OCI-LY7 (cell line): ENCODE results near the gene CEP112. TPM values are rescaled to one million over a fixed set of nuclear protein-coding genes. Genes with fewer than 3 reads are reported as not detected.

Experiments used
- BruUV-seq: library from RNA; stranded (reverse); fragments of 400-500 nt; replicated peaks from 2 replicates; lab custom pipeline; 2021; lab: Mats Ljungman, UMichigan
- CTCF ChIA-PET: fragments of 300-600 bp; sonication (Branson Sonifier 250); formaldehyde crosslinking; loops from one replicate; lab custom pipeline; 2022; ENCODE audit warnings: antibody characterized with exemption; ENCODE audit not compliant: unreplicated experiment; lab: Charles Lee
- POLR2A ChIA-PET: fragments of 300-600 bp; sonication (Branson Sonifier 250); formaldehyde crosslinking; loops from one replicate; lab custom pipeline; 2022; ENCODE audit warnings: antibody characterized with exemption; lab: Charles Lee
- DNase-seq: peaks from one replicate; pipeline ENCODE4 v3.0.0-alpha.2; 2015; ENCODE audit warnings: low spot score
- H2AFZ ChIP-seq: fragments of 200-600 bp; sonication (generic), shearing (Covaris generic); 2 replicates; pipeline ENCODE4 v1.6.1; 2014; ENCODE audit warnings: mild to moderate bottlenecking, antibody characterized with exemption, low read length, moderate library complexity
- H3K27ac ChIP-seq: fragments of 200-600 bp; sonication (generic); 2 replicates; pipeline ENCODE4 v1.5.1; 2014; ENCODE audit warnings: mixed run types, low read depth, mild to moderate bottlenecking, moderate library complexity, low read length, inconsistent platforms; ENCODE audit not compliant: poor library complexity, severe bottlenecking
- H3K36me3 ChIP-seq: fragments of 200-600 bp; sonication (generic); 2 replicates; pipeline ENCODE4 v1.6.1; 2014; ENCODE audit warnings: mild to moderate bottlenecking, antibody characterized with exemption, low read length, moderate library complexity, mixed read lengths; ENCODE audit not compliant: insufficient read depth
- H3K4me1 ChIP-seq: fragments of 200-600 bp; sonication (generic); 2 replicates; pipeline ENCODE4 v1.5.1; 2014; ENCODE audit warnings: mild to moderate bottlenecking, low read length; ENCODE audit not compliant: insufficient read depth, poor library complexity, severe bottlenecking
- H3K4me2 ChIP-seq: fragments of 200-600 bp; sonication (generic); 2 replicates; pipeline ENCODE4 v1.6.1; 2014; ENCODE audit warnings: mild to moderate bottlenecking, low read length
- H3K4me3 ChIP-seq: fragments of 200-600 bp; sonication (generic); 2 replicates; pipeline ENCODE4 v1.5.1; 2014; ENCODE audit warnings: mild to moderate bottlenecking, low read depth, low read length; ENCODE audit not compliant: poor library complexity, severe bottlenecking
- H3K79me2 ChIP-seq: fragments of 200-600 bp; sonication (generic); 2 replicates; pipeline ENCODE4 v1.6.1; 2016; ENCODE audit warnings: low read depth, mild to moderate bottlenecking, low read length, moderate library complexity, mixed read lengths; ENCODE audit not compliant: insufficient read depth
- H3K9me2 ChIP-seq: fragments of 200-600 bp; sonication (generic); 2 replicates; pipeline ENCODE4 v1.6.1; 2016; ENCODE audit warnings: mild to moderate bottlenecking, low read length, mixed read lengths; ENCODE audit not compliant: insufficient read depth
- H3K9me3 ChIP-seq: fragments of 200-600 bp; sonication (generic); 2 replicates; pipeline ENCODE4 v1.6.1; 2014; ENCODE audit warnings: mild to moderate bottlenecking, mixed run types, low read length, mixed read lengths
- H4K20me1 ChIP-seq: fragments of 200-600 bp; sonication (generic); 2 replicates; pipeline ENCODE4 v1.6.1; 2014; ENCODE audit warnings: mild to moderate bottlenecking, antibody characterized with exemption, low read length, moderate library complexity, mixed read lengths; ENCODE audit not compliant: insufficient read depth
- EZH2phosphoT487 ChIP-seq: fragments of 200-600 bp; sonication (generic); IDR thresholded peaks from 2 replicates; pipeline ENCODE4 v1.6.1; 2018; ENCODE audit warnings: low read depth, borderline replicate concordance, mild to moderate bottlenecking, mixed run types, antibody characterized with exemption, low read length, moderate library complexity, mixed read lengths
- intact Hi-C: fragments of 100-400 bp; cut with micrococcal nuclease; formaldehyde crosslinking; loops from one replicate; pipeline ENCODE4 v1.10.0; 2022; ENCODE audit not compliant: unreplicated experiment
- total RNA-seq, 2 experiments: library from RNA; depleted of rRNA in 1 of 2; stranded (reverse); fragments of >200 nt in 1 of 2; shearing (Covaris generic) in 1 of 2; gene quantifications; 2 replicates each; pipeline ENCODE4 v1.2.3, GENCODE V29; 2014 to 2022
- TF ChIP-seq, protein P1 (sequence below): fragments of 200-600 bp; sonication (generic); conservative IDR thresholded peaks from 2 replicates; pipeline ENCODE4 v1.5.1; 2014; ENCODE audit warnings: mild to moderate bottlenecking, antibody characterized with exemption, low read length, moderate library complexity, mixed read lengths

The CEP112 gene
- total RNA-seq, 2 experiments from 2014 or later, result 2.7 to 6.9 TPM

DNA sequence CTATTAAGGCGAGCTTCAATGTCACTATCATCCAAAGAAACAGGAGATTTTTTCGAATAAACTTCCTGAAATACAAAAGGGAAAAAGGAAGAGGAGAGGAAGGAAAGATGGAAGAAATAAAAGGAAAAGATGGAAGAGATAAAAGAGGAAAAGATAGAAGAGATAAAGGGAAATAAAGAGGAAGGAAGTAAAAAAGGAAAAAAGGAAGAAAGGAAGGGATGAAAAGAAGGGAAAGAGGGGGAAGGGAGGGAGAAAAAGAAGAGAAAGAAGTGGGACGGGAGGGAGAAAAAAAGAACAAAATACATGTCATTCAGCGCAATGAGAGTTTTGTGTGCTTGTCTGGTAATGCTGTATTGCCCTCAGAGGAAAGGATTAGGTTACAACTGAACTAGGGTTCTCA lies 62.2 kb downstream of the CEP112 start:
- H3K4me1 ChIP-seq, result no peaks in the 10 kb centered on the region
- H3K9me3 ChIP-seq, result no peaks in the 10 kb centered on the region; the same call in 1 of the 2 replicates
- no TSS peak for BruUV-seq
- no peak overlapping the region for H2AFZ ChIP-seq
- ChIA-PET POLR2A (no interaction called here), CTCF (no interaction called here)
- no peak overlapping the region for H3K27ac ChIP-seq
- H3K4me2 ChIP-seq, result no peak overlapping the region
- TF ChIP-seq, protein P1, sequence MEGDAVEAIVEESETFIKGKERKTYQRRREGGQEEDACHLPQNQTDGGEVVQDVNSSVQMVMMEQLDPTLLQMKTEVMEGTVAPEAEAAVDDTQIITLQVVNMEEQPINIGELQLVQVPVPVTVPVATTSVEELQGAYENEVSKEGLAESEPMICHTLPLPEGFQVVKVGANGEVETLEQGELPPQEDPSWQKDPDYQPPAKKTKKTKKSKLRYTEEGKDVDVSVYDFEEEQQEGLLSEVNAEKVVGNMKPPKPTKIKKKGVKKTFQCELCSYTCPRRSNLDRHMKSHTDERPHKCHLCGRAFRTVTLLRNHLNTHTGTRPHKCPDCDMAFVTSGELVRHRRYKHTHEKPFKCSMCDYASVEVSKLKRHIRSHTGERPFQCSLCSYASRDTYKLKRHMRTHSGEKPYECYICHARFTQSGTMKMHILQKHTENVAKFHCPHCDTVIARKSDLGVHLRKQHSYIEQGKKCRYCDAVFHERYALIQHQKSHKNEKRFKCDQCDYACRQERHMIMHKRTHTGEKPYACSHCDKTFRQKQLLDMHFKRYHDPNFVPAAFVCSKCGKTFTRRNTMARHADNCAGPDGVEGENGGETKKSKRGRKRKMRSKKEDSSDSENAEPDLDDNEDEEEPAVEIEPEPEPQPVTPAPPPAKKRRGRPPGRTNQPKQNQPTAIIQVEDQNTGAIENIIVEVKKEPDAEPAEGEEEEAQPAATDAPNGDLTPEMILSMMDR, result no peak
- TF ChIP-seq EZH2phosphoT487, result no peak
- no peaks in the 10 kb centered on the region for H3K79me2 ChIP-seq
- H3K9me2 ChIP-seq, result no peaks in the 10 kb centered on the region
- intact Hi-C loops, result no loop called here
- DNase-seq, result no peak
- H3K4me3 ChIP-seq, result no peak overlapping the region
- no peaks in the 10 kb centered on the region for H3K36me3 ChIP-seq
- H4K20me1 ChIP-seq, result no peaks in the 10 kb centered on the region

DNA sequence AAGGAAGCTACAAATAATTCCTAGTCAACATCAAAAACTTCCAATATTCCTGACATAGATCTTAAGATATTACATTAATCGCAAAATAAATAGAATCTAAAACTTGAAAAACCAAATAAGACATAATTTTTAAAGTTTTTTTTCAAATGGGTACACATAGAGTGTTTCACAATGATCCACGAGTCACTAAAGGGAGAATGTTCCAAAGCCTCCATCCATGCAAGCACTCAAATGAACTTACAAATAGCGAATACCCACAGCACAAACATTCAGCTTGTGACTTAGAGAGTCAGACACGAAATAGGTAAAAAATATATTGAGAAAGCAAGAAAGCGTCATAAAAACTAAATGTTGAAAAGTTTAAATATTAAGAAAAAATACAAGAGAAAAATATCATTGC lies 65.7 kb downstream of the CEP112 start:
- ChIA-PET CTCF (no interaction called here), POLR2A (interaction anchor here (0.5 to 0.8 kb wide), 2 partner anchors 9 to 594 kb away, joined by 4 to 6 read pairs; no protein-coding TSS in a partner anchor)
- H3K36me3 ChIP-seq, result no peaks in the 10 kb centered on the region
- H4K20me1 ChIP-seq, result no peaks in the 10 kb centered on the region
- H2AFZ ChIP-seq, result no peak overlapping the region
- no peaks in the 10 kb centered on the region for H3K4me1 ChIP-seq
- no peak overlapping the region for H3K27ac ChIP-seq
- no peak for DNase-seq
- TF ChIP-seq, protein P1, result no peak
- TF ChIP-seq EZH2phosphoT487, result no peak
- H3K9me2 ChIP-seq, result no peaks in the 10 kb centered on the region
- BruUV-seq, result no TSS peak
- no peak overlapping the region for H3K4me3 ChIP-seq
- no peaks in the 10 kb centered on the region for H3K79me2 ChIP-seq
- H3K9me3 ChIP-seq, result no peaks in the 10 kb centered on the region
- intact Hi-C loops, result no loop called here
- H3K4me2 ChIP-seq, result no peak overlapping the region

DNA sequence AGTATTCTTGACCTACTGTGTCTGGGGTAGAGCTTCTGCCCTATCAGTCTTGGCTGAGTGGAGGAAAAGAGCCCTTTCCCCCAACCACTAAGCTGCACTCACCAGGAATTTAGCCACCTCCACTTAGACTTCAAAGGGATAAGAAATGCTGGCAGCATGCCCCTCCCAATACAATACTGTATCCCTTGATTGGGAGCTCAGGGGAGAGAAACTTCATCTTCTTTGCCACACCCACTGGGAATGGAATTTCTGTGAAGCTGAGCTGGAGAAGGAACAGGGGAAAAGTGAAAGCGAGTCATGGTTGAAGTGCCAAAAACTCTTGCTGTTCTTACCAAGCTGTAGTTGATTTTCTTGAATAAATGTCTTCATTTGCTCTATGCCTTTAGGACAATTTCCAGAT lies 68.8 kb downstream of the CEP112 start:
- Histone ChIP-seq H3K4me2 (no peak overlapping the region), H3K9me2 (no peaks in the 10 kb centered on the region), H3K4me3 (no peak overlapping the region), H3K9me3 (no peaks in the 10 kb centered on the region), H3K27ac (no peak overlapping the region), H3K36me3 (no peaks in the 10 kb centered on the region), H2AFZ (no peak overlapping the region), H3K79me2 (no peaks in the 10 kb centered on the region), H3K4me1 (no peaks in the 10 kb centered on the region), H4K20me1 (no peaks in the 10 kb centered on the region)
- BruUV-seq, result no TSS peak
- ChIA-PET CTCF (no interaction called here), POLR2A (no interaction called here)
- intact Hi-C loops, result no loop called here
- TF ChIP-seq EZH2phosphoT487, result no peak
- TF ChIP-seq, protein P1, result no peak
- no peak for DNase-seq
